ENCODE results near the gene ROBO2. TPM values are rescaled to one million over a fixed set of nuclear protein-coding genes. Genes with fewer than 3 reads are reported as not detected.

The ROBO2 gene
- total RNA-seq, 1 donor from 2014 or later: 3.9 TPM

GRCh38 chr3:77093101-77093500 lies 53.2 kb downstream of the ROBO2 start:
- DNase-seq (ENCODE audit: low read depth): no peak
- Histone ChIP-seq H3K36me3 (ENCODE audit: control insufficient read depth, insufficient read depth, low read length) (no peaks in the 10 kb centered on the region), H3K27me3 (ENCODE audit: control insufficient read depth, insufficient read depth, low read length) (no peaks in the 10 kb centered on the region), H3K4me3 (ENCODE audit: low read depth, low read length) (no peak overlapping the region)
- no peak for TF ChIP-seq CTCF (IDR thresholded peaks at IDR 0.05; ENCODE audit: insufficient read depth, low read length, poor library complexity, severe bottlenecking)

- no peak for DNase-seq (ENCODE audit: low read depth)
- no peak for TF ChIP-seq CTCF (IDR thresholded peaks at IDR 0.05; ENCODE audit: insufficient read depth, low read length, poor library complexity, severe bottlenecking)
- Histone ChIP-seq H3K27me3 (ENCODE audit: control insufficient read depth, insufficient read depth, low read length) (no peaks in the 10 kb centered on the region), H3K4me3 (ENCODE audit: low read depth, low read length) (no peak overlapping the region), H3K36me3 (ENCODE audit: control insufficient read depth, insufficient read depth, low read length) (no peaks in the 10 kb centered on the region)
Measured at GRCh38 chr3:77096145-77096544, 56.2 kb downstream of the ROBO2 start.

GRCh38 chr3:77096966-77097890 lies 57.3 kb downstream of the ROBO2 start:
- Histone ChIP-seq H3K36me3 (ENCODE audit: control insufficient read depth, insufficient read depth, low read length) (no peaks in the 10 kb centered on the region), H3K4me3 (ENCODE audit: low read depth, low read length) (no peak overlapping the region), H3K27me3 (ENCODE audit: control insufficient read depth, insufficient read depth, low read length) (no peaks in the 10 kb centered on the region)
- TF ChIP-seq CTCF (IDR thresholded peaks at IDR 0.05; ENCODE audit: insufficient read depth, low read length, poor library complexity, severe bottlenecking): no peak
- no peak for DNase-seq (ENCODE audit: low read depth)

GRCh38 chr3:77102951-77103769 lies 63.3 kb downstream of the ROBO2 start:
- no peak for DNase-seq (ENCODE audit: low read depth)
- no peaks in the 10 kb centered on the region for H3K27me3 ChIP-seq (ENCODE audit: control insufficient read depth, insufficient read depth, low read length)

GRCh38 chr3:77122652-77123051 lies 82.8 kb downstream of the ROBO2 start:
- H3K4me3 ChIP-seq (ENCODE audit: low read depth, low read length): no peak overlapping the region
- DNase-seq (ENCODE audit: low read depth): no peak
- no peaks in the 10 kb centered on the region for H3K27me3 ChIP-seq (ENCODE audit: control insufficient read depth, insufficient read depth, low read length)
- H3K36me3 ChIP-seq (ENCODE audit: control insufficient read depth, insufficient read depth, low read length): no peaks in the 10 kb centered on the region
- TF ChIP-seq CTCF (IDR thresholded peaks at IDR 0.05; ENCODE audit: insufficient read depth, low read length, poor library complexity, severe bottlenecking): no peak

More at GRCh38 chr3:77102951-77103769, 63.3 kb downstream of the ROBO2 start:
- no peaks in the 10 kb centered on the region for H3K36me3 ChIP-seq (ENCODE audit: control insufficient read depth, insufficient read depth, low read length)
- no peak for TF ChIP-seq CTCF (IDR thresholded peaks at IDR 0.05; ENCODE audit: insufficient read depth, low read length, poor library complexity, severe bottlenecking)
- no peak overlapping the region for H3K4me3 ChIP-seq (ENCODE audit: low read depth, low read length)
